Fibroblast of skin of scalp (primary cell): Measurements from ENCODE around the gene CIB2.

Experiments used
- DNase-seq: peaks from one replicate; pipeline ENCODE4 v3.0.0-alpha.2; 2013

Gene CIB2

GRCh38 chr15:78064544-78064943, 66.7 kb downstream of the CIB2 start:
- DNase-seq: no peak

- no peak for DNase-seq
Observed at GRCh38 chr15:78063970-78064385, 67.3 kb downstream of the CIB2 start.

GRCh38 chr15:78063217-78063616, 68.0 kb downstream of the CIB2 start:
- no peak for DNase-seq

GRCh38 chr15:78061963-78062427, 69.2 kb downstream of the CIB2 start:
- DNase-seq: no peak

- no peak for DNase-seq
Observed at GRCh38 chr15:78060232-78060631, 71.0 kb downstream of the CIB2 start.

- no peak for DNase-seq
Observed at GRCh38 chr15:78059110-78059839, 72.0 kb downstream of the CIB2 start.

GRCh38 chr15:78058401-78058935, 72.8 kb downstream of the CIB2 start:
- no peak for DNase-seq

- no peak for DNase-seq
Observed at GRCh38 chr15:78057803-78058202, 73.4 kb downstream of the CIB2 start.

GRCh38 chr15:78056714-78057269, 74.5 kb downstream of the CIB2 start:
- DNase-seq: no peak

GRCh38 chr15:78055919-78056713, 75.1 kb downstream of the CIB2 start:
- no peak for DNase-seq

GRCh38 chr15:78054966-78055365, 76.3 kb downstream of the CIB2 start:
- DNase-seq: no peak
